ENCODE data around the gene CHD9NB. TPM values are rescaled to one million over a fixed set of nuclear protein-coding genes. Genes with fewer than 3 reads are reported as not detected.
A peak's percentile ranks its signal among the peaks of the same experiment; 100 is the strongest.
"Not testable (repeated sequence)": the region's sequence is repeated elsewhere in the genome, so short reads cannot be mapped to it uniquely, and the experiment has no call there.

CHD9NB gene
- total RNA-seq, 1 experiment from 2014 or later: 1.8 TPM

DNA sequence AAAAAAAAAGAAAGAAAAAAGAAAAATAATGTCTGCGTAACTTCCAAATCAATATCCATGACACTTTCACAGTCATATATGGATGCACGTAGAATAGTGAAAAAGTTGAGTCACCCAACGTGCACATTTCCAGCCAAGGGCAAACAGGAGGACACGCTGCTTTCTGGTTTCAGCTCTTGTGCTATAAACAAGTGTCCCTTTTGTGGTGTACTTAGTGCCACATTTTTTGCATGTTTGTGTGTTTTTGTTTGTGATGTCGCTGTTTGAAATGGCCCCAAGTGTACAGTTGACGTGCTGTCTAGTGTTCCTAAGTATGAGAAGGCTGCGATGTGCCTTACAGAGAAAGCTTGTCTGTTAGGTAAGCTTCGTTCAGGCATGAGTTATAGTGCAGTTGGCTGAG lies 5.0 kb upstream of the CHD9NB start:
- DNase-seq (ENCODE audit: low read depth): no peak

DNA sequence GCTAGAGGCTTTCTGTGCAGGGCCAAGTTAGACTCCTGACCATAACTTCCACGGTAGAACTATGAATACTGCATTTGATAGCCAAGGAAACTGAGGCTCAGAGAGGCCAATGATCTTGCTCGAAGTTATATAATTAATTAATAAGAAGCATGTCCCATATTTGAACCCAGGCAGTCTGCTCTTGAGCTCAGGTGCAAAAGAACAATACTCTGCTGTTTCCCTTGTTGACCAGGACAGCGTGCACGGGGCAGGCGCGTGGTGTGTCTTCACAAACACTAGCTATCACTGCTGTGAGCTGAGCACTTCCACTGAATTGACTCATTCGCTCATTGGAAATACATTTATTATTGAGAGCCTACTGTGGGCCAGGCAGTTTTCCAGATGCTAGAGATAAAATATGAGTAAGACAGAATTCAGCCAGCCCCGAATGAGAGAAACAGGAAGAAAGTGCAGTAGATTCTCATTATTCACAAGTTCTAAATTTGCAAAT lies 3.7 kb upstream of the CHD9NB start:
- no peak for DNase-seq (ENCODE audit: low read depth)

DNA sequence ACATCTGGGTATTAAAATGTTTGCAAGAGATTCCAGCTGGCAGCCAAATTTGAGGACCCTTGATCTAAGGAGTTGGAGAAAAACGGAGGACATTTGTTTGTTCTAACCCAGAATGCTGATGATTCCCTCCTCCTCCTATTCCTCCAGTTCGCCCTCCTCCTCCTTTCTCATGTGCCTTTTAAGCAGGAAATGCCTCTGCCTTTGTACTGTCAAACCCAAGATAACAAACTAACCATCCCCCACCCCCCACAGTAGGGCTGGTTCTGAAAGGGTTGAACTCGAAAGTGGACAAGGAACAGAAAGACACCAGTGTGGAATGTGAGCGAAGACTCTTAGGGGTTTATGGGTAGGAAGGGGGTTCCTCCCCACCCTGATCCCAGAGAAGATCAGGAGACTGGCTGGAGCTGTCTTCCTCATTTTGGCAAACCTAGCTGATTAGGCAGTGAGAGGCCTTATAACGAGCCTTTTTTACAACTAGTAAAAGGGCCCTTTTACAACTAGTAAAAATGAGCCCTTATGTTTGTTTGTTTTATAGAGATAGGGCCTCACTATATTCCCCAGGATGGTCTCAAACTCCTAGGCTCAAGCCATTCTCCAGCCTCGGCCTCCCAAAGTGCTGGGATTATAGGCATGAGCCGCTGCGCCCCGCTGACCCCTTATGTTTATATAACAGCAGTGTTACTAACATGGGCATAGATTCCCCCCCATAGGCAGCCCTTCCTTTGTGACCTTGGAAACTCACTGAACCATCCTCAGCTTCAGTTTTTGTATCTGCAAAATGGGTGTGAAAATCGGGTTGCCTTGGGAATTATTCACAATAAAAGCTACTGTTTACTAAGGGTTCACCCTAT lies 3.1 kb upstream of the CHD9NB start:
- DNase-seq (ENCODE audit: low read depth): peak; percentile 67

DNA sequence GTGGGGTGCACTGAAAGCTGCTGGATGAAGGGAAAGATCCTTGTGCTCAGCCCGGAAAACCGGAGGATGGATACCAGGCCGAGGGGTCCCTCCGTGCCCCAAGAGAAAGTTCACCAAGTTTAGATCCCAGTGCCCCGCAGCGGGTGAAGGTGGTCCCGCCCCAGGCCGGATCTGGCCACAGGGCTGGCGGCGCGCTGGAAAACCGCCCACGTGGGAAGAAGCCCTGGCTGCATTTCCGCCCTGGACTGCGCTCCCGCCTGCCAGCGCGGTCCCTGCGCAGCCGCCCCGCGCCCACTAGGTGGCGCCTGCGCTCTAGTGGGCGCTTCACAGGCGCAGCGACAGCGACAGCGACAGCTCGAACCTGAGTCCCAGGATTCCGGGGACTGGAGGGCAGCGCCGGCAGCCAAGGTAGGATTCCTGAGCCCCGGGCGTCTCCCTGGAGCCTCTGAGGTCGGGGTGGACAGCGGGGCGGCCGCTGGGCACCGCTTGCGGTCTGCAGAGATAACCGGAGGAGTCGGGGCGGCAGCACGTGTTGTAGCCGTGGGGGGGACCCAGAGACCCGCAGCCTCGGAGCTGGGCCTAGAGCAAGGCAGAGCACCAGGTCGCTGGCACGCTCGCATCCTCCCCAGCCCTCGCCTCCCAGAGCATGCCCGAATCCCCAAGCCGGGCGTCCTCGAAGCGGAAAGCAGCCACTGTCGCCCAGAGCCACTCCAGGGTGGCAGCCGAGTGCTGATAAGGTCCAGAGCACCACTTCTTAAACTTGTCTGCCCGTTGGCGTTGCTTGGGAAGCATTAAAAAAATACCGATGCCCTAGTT lies 2.2 kb upstream of the CHD9NB start, which contains the start of gene CHD9:
CHD9 (plus strand) TSS at position 322 of the 816 bp plus-strand sequence. CDS start 101,099 bp downstream, outside the sequence.
- peak; percentile 85 for DNase-seq (ENCODE audit: low read depth)

DNA sequence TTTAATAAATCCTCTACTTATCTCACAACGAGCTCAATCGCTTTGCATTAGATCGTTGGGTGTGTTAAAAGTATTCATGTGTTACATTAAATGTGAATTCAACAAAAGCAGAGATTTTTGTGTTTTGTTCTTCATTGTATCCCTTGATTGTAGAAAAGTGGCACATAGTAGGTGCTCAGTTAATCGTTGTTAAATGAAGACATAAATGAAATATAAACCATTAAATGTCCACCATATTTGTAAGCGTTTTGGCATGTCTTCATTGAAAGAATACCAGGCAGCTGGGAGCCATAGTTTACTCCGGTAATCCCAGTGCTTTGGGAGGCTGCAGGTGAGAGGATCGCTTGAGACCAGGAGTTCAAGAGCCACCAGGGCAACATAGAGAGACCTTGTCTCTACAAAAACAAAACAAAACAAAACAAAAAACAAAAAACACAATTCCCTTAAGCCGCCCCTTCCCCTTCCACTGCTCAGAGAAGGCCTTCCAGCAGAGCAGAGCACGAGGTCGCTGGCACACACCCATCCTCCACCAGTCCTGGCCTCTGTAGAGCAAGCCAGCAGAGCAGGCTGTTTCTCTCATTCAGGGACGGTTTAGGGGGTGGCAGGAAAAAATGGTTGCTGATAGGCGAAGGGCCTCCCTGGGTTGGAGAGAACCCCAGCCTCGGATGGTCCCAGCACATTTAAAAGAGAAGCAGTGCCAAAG lies 1.4 kb upstream of the CHD9NB start:
- peak; percentile 26 for DNase-seq (ENCODE audit: low read depth)

DNA sequence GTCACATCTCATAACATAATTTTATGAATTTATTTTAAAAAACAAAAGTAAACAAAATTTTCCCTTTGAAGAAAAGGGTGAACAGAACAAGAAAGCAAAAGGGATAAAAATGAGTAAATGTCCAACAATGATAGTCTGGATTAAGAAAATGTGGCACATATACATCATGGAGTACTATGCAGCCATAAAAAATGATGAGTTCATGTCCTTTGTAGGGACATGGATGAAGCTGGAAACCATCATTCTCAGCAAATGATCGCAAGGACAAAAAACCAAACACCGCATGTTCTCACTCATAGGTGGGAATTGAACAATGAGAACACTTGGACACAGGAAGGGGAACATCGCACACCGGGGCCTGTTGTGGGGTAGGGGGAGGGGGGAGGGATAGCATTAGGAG lies 1.4 kb downstream of the CHD9NB start:
- not testable (repeated sequence) for DNase-seq (ENCODE audit: low read depth)

DNA sequence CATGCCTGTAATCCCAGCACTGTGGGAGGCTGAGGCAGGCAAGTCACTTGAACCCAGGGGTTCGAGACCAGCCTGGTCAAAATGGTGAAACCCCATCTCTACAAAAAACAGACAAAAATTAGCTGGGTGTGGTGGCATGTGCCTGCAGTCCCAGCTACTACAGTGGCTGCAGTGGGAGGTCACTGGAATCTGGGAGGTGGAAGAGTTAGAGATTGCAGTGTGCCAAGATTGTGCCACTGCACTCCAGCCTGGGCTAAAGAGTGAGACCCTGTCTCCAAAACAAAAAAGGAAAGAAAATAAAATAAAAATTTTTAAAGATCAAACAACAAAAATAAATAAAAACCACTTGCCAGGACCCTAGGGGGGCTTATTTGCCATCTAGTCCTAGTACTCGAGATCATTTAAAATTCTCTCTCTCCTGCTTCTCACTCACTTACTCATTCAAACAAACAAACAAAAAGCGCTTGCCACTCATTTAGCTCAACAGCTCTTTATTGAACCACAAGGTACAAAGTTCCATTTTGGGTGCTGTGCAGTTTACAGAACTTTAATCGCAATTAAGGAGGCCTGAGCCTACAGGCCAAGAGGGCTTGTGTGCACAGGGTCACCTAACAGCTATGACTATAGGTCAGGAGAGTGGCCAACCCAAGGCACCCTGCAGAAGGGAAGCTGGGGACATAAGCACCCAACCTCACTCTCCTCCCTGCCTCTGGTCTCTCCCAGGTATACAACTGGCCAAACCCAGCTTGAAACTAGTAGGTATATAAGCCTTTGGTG lies 4.4 kb downstream of the CHD9NB start:
- DNase-seq (ENCODE audit: low read depth): no peak

DNA sequence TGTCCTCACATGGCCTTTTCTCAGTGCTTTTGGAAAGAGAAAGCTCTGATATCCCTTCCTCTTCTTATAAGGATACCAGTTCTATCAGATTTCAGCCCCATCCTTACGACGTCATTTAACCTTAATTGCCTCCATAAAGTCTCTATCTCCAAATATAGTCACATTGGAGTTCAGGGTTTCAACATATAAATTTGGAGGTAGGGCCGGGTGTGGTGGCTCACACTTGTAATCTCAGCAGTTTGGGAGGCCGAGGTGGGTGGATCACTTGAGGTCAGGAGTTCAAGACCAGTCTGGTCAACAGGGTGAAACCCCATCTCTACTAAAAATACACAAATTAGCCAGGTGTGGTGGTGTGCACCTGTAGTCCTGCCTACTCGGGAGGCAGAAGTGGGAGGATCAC lies 5.2 kb downstream of the CHD9NB start:
- DNase-seq (ENCODE audit: low read depth): not testable (repeated sequence)

DNA sequence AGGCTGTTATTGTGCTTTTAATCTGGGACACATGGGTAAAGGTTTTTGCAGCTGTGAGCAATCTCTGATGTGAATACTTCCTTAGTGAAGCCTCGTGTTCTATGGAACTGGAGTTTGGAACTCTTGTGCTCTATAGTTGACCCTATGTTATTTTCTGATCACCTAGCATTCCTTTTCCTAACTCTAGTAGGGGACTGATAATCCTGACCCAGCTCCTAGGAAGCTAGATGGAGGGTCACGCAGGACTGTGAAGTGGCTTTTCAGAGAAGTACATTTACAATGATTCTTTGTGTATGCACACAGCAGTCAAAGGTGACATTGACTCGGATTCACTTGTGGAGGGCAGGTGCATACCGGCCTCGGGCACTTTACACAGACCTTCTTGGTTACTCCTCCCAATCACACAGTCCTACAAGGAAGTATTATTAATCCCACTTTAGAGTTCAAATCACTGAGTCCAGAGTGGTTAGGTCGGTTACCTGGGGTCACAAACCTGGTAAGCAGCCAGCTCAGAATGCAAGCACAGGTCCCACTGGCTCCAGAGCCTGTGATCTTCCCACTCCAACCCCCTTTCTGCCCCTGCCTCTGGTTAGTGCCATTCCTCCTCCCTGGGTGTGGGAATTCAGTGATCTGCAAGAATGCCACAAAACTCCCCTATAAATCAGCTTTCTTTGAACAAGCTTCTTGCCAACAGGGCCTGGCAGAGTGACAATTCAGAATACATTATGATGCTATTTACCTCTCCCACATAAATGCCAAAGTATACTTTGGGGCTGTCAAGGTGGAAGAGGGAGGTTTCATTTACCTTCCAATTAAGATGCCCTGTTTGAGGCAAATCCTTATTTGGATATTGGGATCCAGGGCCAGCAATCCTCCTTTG lies 7.1 kb downstream of the CHD9NB start:
- no peak for DNase-seq (ENCODE audit: low read depth)

DNA sequence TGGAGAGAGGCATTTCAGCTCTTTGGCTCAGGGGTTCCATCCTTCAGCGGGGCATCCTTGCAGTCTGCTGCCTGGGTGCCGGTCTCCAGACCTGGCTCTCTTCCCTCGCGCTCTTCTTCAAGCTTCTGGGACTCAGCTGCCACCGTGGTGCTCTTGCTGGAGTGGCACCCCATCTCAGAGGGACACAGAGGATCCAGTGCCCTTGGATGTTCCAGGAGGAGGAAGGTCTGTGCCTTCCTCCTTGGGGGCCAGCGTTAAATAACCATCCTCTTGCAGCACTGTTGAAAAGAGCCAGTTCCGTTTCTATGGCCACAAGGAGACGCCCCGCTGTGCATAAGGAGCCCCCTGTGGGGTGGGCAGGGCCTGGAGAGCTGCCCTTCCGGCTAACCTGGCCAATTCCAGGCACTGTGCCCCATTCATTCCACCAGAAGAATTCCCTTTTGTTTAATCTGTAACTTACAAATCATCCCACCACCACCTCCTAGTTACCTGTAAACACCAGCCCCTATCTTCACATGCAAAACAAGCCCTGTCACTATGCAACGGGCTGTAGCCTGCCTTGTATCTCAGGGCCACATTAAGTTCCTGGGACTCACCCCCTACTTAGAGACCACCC lies 8.6 kb downstream of the CHD9NB start:
- DNase-seq (ENCODE audit: low read depth): no peak

DNA sequence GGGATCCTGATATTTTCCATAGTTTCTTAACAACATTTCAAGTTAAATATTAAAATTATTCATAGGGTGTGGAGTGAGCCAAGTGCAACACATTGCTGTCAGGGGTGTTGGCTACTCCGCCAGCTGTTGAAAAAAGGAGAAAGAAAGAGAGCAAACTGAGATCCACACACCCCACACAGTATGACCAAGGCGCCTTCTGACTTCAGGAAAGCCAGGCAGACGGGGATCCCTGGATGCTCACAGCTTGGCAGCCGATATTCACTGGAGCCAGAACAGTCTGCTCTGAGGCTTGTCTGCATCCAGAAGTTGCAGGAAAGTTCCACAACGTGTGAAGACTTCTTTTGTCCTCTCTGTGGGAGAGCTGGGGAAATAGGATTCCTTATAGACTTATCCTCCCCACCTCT lies 9.3 kb downstream of the CHD9NB start:
- no peak for DNase-seq (ENCODE audit: low read depth)

DNA sequence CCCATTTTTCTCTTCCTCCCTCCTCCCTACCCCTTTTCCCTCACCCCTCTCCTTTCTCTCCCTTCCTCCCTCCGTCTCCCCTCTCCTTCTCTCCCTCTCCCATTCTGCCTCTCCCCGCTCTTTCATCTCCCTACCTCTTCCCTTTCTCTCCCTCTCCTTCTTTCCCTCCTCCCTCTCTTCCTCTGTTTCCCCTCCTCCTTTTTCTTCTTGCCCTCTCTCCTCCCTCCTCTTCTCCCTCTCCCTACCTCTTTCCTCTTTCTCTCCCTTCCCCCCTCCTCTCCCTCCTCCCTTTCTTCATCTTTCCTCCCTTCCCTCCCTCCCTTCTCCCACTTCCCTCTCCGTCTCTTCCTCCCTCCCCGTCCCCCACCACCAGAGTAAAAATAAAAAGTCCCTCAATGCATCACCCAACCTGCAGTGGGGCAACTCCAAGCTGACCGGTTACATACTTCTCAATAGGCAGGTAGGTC lies 10.4 kb downstream of the CHD9NB start:
- DNase-seq (ENCODE audit: low read depth): no peak

DNA sequence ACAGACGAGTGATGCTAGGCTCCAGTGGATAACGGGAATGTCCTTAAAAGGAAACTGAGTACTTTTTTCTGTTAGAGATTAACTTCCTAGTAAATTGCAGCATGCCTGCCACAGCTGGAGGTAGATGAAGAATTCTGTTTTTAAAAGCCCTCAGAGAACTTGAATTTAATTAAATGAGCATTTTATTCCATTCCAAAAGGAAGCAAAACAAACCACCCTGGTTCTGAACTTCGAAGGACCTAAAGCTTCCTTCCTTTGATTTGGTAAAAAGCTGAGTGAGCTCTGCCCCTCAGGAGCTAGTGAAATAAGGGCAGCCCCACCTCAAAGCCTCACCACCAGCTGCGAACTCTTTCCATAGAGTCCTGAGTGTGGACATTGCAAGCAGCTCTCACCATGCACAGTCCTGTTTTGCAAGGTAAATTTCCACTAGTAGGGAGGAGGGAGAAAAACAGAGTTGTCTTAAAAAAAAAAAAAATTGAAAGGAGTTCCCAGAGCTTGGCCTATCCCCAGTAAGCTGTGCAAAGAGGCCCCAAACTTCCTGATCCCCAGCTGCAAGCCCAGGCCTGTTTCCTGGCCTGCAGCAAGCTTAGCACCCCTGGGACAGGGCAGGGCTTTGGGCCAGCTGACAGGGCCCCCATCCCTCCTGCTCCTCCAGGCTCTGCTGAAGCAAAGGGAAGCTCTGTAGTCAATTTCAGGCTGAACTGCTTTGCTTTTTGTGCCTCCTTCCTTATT lies 11.2 kb downstream of the CHD9NB start:
- peak; percentile 74 for DNase-seq (ENCODE audit: low read depth)

DNA sequence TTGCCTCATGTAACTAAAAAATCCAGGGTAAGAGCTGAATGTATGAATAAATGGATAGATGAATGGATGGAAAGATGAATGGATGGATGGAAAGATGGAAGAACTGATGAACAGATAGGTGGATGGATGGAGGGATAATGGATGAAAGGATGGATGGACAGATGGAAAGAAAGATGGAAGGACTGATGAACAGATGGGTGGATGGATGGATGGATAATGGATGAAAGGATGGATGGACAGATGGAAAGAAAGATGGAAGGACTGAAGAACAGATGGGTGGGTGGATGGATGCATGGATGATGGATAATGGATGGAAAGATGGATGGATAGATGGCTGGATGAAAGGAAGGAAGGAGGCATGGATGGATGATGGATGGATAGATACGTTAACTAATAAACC lies 11.9 kb downstream of the CHD9NB start:
- no peak for DNase-seq (ENCODE audit: low read depth)

DNA sequence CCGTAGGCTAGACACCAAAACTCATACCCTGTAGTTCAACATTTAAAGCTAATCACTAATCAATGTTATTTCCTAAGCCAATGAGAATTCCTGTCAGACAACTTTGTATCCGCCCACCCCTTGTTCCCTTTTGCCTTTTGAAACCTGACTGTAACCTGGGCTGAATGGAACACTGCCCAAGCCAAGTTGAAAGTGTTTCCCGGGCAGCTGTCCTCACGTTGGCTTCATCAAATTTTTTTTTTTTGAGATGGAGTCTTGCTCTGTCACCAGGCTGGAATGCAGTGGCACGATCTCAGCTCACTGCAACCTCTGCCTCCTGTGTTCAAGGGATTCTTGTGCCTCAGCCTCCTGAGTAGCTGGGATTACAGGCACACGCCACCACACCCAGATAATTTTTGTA lies 16.0 kb downstream of the CHD9NB start:
- DNase-seq (ENCODE audit: low read depth): peak; percentile 40

DNA sequence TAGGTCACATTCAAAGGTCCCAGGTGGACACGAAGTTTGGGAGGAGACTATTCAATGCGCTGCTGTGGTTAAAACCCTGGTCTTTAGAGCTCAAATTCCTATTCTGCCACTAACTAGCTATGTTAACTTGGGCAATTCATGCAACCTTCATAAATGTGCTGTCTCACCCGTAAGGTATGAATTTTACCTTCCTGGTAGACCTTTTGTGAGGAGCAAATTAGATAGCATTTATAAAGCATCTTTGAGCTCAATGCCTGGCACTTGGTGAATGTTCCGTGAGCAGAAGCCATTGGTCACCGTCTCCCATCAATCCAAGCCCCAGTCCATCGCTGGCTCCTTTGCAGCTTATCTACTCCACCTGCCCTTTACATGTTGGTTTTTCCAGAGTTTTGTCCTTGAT lies 16.6 kb downstream of the CHD9NB start:
- DNase-seq (ENCODE audit: low read depth): no peak

DNA sequence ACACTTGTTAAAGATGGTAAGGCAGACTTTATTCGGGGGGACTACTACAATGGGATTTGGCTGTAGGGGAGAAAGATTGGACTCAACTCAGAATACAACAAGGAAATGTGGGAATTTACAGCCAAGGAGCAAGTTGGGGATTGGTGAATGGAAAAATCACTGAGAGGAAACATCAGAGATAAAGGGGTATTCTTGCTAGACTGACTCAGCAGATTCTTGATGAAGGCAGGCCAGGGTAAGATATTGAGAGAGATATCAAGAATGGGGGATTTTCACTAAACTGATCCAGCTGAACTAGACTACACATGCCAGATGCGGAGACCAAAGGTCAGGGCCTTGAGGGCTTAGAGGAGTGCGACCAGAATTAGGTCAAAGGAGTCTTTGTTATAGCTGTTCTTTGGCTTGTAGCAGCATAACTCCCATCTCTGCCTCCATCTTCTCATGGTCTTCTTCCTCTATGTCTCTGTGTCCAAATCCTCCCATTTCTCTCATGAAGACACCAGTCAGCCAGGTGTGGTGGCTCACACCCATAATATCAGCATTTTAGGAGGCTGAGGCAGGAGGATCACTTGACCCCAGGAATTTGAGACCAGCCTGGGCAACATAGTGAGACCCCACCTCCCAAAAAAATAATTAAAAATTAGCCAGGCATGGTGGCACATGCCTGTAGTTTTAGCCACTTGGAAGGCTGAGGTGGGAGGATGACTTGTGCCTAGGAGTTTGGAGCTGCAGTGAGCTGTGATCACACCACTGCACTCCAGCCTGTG lies 17.3 kb downstream of the CHD9NB start:
- no peak for DNase-seq (ENCODE audit: low read depth)

DNA sequence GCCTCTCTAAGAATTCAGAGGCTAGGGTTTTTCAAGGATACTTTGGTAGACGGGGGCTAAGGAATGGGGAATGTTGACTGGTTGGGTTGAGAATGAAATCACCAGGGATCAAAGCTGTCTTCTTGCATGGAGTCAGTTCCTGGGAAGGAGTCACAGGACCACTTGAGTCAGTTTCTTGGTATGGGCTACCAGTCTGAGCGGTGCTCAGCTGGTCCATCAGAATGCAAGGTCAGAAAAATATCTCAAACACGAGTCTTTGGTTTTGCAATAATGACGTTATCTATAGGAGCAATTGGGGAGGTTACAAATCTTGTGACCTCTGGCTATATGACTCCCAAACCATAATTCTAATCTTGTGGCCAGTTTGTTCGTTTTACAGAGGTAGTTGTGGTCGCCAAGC lies 18.4 kb downstream of the CHD9NB start:
- no peak for DNase-seq (ENCODE audit: low read depth)
